Heart left ventricle (tissue), 16 donors: ENCODE measurements around the gene ZFP36L1. TPM values are rescaled to one million over a fixed set of nuclear protein-coding genes. Genes with fewer than 3 reads are reported as not detected.
A peak's percentile ranks its signal among the peaks of the same experiment; 100 is the strongest.

Experiments
- ATAC-seq, 4 donors: fragments of 200-7000 bp; cut with Tn5 transposase; one replicate each; pipeline ENCODE4 v1.9.1; 2020 to 2022; ENCODE audit warnings: moderate library complexity in 4 of 4, mild to moderate bottlenecking in 3 of 4, moderate number of reproducible peaks in 1 of 4
- DNase-seq, 5 donors: peaks; one replicate each; pipeline ENCODE4 v3.0.0-alpha.2; 2020
- H3K27ac ChIP-seq, 12 donors: fragments of 200-600 bp; sonication (generic) in 4 of 12; one replicate each; pipeline versions ENCODE4 v1.5.0 to v1.8.0; 2016 to 2022; ENCODE audit warnings: mild to moderate bottlenecking in 2 of 12
- H3K27me3 ChIP-seq, 9 donors: fragments of 200-600 bp; sonication (generic) in 2 of 9; one replicate each; pipeline versions ENCODE4 v1.5.1 to v1.8.0; 2016 to 2022; ENCODE audit warnings: mild to moderate bottlenecking in 3 of 9
- H3K36me3 ChIP-seq, 9 donors: fragments of 200-600 bp; sonication (generic) in 2 of 9; one replicate each; pipeline versions ENCODE4 v1.5.0 to v1.8.0; 2018 to 2022; ENCODE audit warnings: mild to moderate bottlenecking in 2 of 9
- H3K4me1 ChIP-seq, 12 donors: fragments of 200-600 bp; sonication (generic) in 4 of 12; one replicate each; pipeline versions ENCODE4 v1.5.0 to v1.8.0; 2016 to 2022; ENCODE audit warnings: mild to moderate bottlenecking in 3 of 12
- H3K4me3 ChIP-seq, 12 donors: fragments of 200-600 bp; sonication (generic) in 4 of 12; one replicate each; pipeline versions ENCODE4 v1.5.0 to v1.8.0; 2017 to 2022; ENCODE audit warnings: mild to moderate bottlenecking in 9 of 12, moderate library complexity in 4 of 12
- H3K9me3 ChIP-seq, 12 donors: fragments of 200-600 bp; sonication (generic) in 4 of 12; one replicate each; pipeline versions ENCODE4 v1.5.0 to v1.8.0; 2016 to 2022; ENCODE audit warnings: mild to moderate bottlenecking in 1 of 12
- POLR2A ChIP-seq, 2 donors: fragments of 450-650 bp; IDR thresholded peaks; one replicate each; pipeline ENCODE4 v1.6.1; 2017; ENCODE audit warnings: antibody characterized with exemption in 2 of 2, mild to moderate bottlenecking in 2 of 2, moderate library complexity in 2 of 2
- WGBS, 4 donors: extraction: QIAGEN DNeasy Blood & Tissue Kit in 2 of 4; methylation state at CpG; one replicate each; pipeline versions ENCODE4 v1.1.5 to v1.1.7; 2013 to 2018; 5-methylcytosine and 5-hydroxymethylcytosine counted together
- intact Hi-C, 10 donors: fragments of 100-400 bp; cut with DNase I; formaldehyde crosslinking; loops; one replicate each; pipeline versions ENCODE4 v1.11.1 to v1.14.2; 2022
- polyA plus RNA-seq, 2 donors: library from polyadenylated mRNA; stranded (reverse); fragments of 200-250 nt; gene quantifications; one replicate each; pipeline ENCODE4 v1.2.3, GENCODE V29; 2013
- total RNA-seq, 9 donors: library from RNA; depleted of rRNA in 2 of 9; stranded (reverse); fragments of >200 nt in 2 of 9; fragmentation: NEBNext Ultra II Directional in 3 of 9; extraction: Animal tissue kit (Norgen Biotek cat#: 25700) in 3 of 9; gene quantifications; one replicate each; pipeline versions ENCODE4 v1.1.0 to v1.2.4, GENCODE V29; 2016 to 2023
- TF ChIP-seq, protein P1 (sequence below), 12 donors: fragments of 200-600 bp; sonication (generic) in 4 of 12; IDR thresholded peaks; one replicate each; pipeline versions ENCODE4 v1.5.0 to v1.8.0; 2018 to 2022; ENCODE audit warnings: antibody characterized with exemption in 12 of 12, mild to moderate bottlenecking in 5 of 12
- donor health status: ischemic (EF 13 %, LVEDD 7.1; RV severe dilation, severe dysfunction).
- donor health status: healthy with polysubstance abuse.
- donor health status: DM: no; HTN: yes; CAD: no.
- donor health status: DM: no; HTN: no; CAD: no.
- donor health status: ischemic (EF 25% LVEDD 6.9; RV normal size, moderate dysfunction).
- donor health status: ischemic (EF 25% LVEDD 5.7; RV mildly dilated, moderate dysfunction).
- donor health status: healthy.
- donor health status: DM: yes; HTN: yes; CAD: no.
- donor health status: ischemic (EF 35%, LVEDD 5.7; RV mildly dilated, moderate dysfunction).
- donor health status: nonischemic (EF 11% LVEDD 7.7; RV severe dilation, severe dysfunction).
- donor health status: DM: yes; HTN: yes; CAD: no.
- donor health status: PGD.
- donor health status: ischemic (EF 29% LVEDD 5.4; RV normal size, mild dysfunction).
- donor health status: nonischemic (EF 23%, LVEDD 6.1; RV moderate dilation, normal function).

Gene ZFP36L1
- total and polyA plus RNA-seq, 11 donors: 21.2 to 183 (median 68.9) TPM

DNA sequence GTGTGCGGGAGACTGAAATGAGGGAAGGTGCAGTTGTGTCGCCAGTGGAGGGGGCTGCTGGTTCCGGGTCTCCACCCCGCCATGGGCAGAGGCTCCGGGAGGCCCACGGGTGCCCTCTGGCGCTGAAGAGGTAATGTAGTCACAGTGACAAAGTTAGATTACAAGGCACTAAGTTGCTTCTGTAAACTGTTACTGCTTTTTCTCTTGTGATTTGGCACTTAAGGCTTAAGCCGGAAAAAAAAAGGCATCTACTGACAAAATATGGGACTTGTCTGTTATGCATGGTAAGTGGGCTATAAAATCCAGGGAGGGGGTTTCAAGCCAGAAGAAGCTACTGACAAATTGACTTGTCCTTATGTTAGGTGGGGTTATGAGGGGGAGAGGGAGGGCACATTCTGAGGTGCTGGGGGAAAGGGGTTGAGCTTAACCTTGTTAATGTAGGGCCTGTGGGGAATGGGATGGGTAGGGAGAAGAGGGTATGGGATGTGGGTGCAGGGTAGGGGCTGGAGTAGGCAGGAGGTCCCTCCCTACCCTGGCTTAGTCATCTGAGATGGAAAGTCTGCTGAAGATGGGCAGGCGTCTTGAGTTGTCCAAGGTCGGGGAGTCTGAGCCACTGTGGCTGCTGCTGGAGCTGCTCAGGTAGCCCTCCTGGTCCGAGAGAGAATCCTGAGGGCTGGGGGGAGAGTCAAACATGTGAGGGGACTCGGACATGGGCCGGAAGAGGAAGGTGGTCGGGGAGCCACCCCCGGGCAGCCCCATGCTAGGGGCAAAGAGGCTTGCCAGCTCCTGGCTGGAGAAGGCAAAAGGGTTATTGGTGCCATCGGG is 3.7 kb downstream of the ZFP36L1 start:
- WGBS, 4 donors: 9 to 25% (median 15%) methylated on average over 16 of the region's 16 CpGs
- Histone ChIP-seq H3K9me3 (no peaks in the 10 kb centered on the region), H3K36me3 (peaks cover 0 to 53% (median 39%) of the 10 kb centered on the region in 9 donors), H3K27ac (peak overlapping the region; percentile 98 to 100 (median 99)), H3K27me3 (no peaks in the 10 kb centered on the region), H3K4me3 (peak overlapping the region; percentile 60 to 94 (median 84)), H3K4me1 (peaks cover 0 to 48% (median 25%) of the 10 kb centered on the region in 12 donors)
- DNase-seq (peak; percentile 86 to 91 (median 88)), ATAC-seq (peak in 3 of 4 donors; percentile 34 to 36 (median 35))
- TF ChIP-seq POLR2A (IDR thresholded peaks at IDR 0.05): no peak
- TF ChIP-seq, protein P1, sequence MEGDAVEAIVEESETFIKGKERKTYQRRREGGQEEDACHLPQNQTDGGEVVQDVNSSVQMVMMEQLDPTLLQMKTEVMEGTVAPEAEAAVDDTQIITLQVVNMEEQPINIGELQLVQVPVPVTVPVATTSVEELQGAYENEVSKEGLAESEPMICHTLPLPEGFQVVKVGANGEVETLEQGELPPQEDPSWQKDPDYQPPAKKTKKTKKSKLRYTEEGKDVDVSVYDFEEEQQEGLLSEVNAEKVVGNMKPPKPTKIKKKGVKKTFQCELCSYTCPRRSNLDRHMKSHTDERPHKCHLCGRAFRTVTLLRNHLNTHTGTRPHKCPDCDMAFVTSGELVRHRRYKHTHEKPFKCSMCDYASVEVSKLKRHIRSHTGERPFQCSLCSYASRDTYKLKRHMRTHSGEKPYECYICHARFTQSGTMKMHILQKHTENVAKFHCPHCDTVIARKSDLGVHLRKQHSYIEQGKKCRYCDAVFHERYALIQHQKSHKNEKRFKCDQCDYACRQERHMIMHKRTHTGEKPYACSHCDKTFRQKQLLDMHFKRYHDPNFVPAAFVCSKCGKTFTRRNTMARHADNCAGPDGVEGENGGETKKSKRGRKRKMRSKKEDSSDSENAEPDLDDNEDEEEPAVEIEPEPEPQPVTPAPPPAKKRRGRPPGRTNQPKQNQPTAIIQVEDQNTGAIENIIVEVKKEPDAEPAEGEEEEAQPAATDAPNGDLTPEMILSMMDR (IDR thresholded peaks at IDR 0.05): peak; percentile 55 to 83 (median 78)
- intact Hi-C loops: loop anchor here in 9 of 10 donors (1.0 to 10.0 kb wide), 13 partner anchors 57 to 541 kb away; no protein-coding TSS in a partner anchor

DNA sequence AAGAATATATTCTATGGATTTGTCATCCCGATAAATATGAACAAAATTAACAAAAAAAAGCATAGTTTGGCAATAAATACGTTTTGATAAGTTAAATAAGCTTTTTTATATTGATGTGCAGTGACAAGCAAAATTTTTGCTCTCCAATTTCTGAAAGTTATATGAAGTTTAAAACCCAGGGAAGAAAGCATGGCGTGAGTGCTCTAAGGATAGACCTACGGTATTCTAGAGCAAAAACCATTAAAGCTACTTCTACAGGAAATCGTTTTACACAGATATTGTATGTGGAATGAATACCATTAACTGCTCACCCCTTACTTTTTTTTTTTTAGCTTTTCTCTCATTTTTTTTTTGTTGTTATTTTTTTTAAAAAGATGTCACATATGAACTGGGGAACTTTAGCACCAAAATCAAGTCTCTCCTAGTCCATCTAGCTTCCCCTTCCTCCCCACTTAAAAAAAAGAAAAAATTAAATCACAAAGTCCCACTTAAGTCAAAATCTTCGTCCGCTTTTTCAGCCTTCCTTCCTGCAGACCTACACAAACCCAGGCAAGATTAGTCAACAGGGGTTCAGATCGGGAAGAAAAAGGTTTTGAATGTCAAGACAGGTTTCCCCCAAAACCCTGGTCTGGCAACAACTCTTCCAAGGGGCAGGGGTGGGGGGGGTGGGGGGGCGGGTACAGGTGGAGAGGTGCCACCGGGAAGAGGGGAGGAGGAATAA is 4.4 kb downstream of the ZFP36L1 start:
- TF ChIP-seq, protein P1 (IDR thresholded peaks at IDR 0.05): no peak
- no peak for TF ChIP-seq POLR2A (IDR thresholded peaks at IDR 0.05)
- Histone ChIP-seq H3K27ac (peak overlapping the region; percentile 30 to 100 (median 99)), H3K4me3 (peak overlapping the region in 11 of 12 donors; percentile 60 to 94 (median 82)), H3K36me3 (peaks cover 0 to 53% (median 39%) of the 10 kb centered on the region in 9 donors), H3K27me3 (no peaks in the 10 kb centered on the region), H3K9me3 (no peaks in the 10 kb centered on the region), H3K4me1 (peaks cover 0 to 45% (median 24%) of the 10 kb centered on the region in 12 donors)
- DNase-seq (no peak), ATAC-seq (no peak)
- WGBS, 4 donors: 30 to 41% (median 36%) methylated on average over 10 of the region's 10 CpGs
- intact Hi-C loops: loop anchor here in 9 of 10 donors (2.0 to 10.0 kb wide), 12 partner anchors 56 to 540 kb away; no protein-coding TSS in a partner anchor

DNA sequence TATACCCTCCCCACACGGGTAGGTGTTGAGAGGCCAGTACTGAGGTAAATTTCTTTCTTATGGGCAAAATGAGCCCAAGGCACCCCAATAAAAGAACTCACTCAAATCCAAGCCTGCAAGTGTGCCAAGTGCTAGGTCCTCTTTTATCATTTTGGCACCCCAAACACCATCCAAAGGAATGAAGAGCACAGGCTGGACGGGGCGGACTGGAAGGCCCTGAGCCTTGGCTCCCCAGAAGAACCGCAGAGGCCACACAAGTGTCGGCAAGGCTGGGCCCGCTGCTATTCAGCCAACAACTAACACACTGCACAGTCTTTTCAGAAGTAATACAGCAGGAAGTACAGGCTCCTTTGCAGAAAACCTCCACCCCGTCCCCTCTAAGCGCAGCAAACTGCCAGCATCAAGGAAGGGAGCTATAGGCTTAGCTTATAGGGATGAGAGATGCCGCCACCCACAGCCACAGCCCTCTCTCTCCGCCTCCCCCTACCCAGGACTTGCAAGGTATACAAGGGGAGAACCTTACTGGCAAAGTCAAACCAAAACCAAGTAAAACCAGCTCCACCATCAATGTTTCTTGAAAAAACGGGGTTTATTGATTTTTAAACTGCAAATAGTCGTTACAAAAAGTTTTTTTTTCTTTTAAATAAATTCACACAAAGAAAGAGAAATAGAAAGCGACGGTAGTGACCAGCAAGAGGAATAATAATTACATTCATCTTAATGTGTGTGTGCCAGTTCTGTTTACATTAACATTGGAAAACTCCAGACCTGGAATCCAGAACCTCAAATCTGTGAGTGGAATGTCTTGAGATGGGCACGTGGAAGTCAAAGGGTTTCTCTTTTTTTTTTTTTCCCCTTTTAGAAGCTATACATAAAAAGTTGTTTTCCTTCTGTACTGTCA is 5.5 kb downstream of the ZFP36L1 start:
- ATAC-seq (peak in 1 of 4 donors; percentile 2), DNase-seq (peak in 2 of 5 donors; percentile 34 to 47)
- intact Hi-C loops: loop anchor here in 9 of 10 donors (2.0 to 10.0 kb wide), 12 partner anchors 55 to 533 kb away; no protein-coding TSS in a partner anchor
- H3K4me3 ChIP-seq: peak overlapping the region in 7 of 12 donors; percentile 4 to 94 (median 85)
- H3K4me1 ChIP-seq: peaks cover 0 to 47% (median 24%) of the 10 kb centered on the region in 12 donors
- H3K27me3 ChIP-seq: no peaks in the 10 kb centered on the region
- TF ChIP-seq, protein P1 (IDR thresholded peaks at IDR 0.05): no peak
- TF ChIP-seq POLR2A (IDR thresholded peaks at IDR 0.05): no peak
- peak overlapping the region; percentile 23 to 100 (median 79) for H3K27ac ChIP-seq
- no peaks in the 10 kb centered on the region for H3K9me3 ChIP-seq
- H3K36me3 ChIP-seq: peaks cover 0 to 53% (median 39%) of the 10 kb centered on the region in 9 donors
- WGBS, 4 donors: 55 to 72% (median 69%) methylated on average over 15 of the region's 15 CpGs
